Activated T-cell treated with anti-CD3 and anti-CD28 coated beads for 1 hour (primary cell): Measurements from ENCODE around the gene OSBPL5.

Experiments
- DNase-seq: peaks from one replicate; pipeline ENCODE4 v3.0.0-alpha.2; 2020; ENCODE audit warnings: low read depth

Gene OSBPL5

DNA sequence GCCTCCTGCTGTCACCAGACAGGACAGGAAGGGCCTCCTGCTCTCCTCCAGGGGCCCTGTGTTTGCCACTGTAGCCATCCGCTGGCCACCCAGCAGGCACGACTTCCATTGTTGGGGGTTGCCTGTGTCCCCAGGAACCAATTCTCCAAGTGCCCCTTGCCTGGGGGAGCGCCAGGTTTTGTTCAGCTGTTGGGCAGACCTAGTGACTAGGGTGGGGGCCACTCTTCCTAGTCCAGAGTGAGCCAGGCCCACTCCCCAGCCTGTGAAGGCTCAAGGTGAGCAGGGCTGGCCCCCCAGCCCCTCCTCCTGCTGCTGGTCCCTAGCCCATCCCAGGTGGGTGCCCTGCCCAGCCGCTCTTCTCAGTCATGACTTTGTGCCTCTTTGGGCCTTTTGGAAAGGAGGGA, 30.9 kb downstream of the OSBPL5 start:
- DNase-seq: no peak

DNA sequence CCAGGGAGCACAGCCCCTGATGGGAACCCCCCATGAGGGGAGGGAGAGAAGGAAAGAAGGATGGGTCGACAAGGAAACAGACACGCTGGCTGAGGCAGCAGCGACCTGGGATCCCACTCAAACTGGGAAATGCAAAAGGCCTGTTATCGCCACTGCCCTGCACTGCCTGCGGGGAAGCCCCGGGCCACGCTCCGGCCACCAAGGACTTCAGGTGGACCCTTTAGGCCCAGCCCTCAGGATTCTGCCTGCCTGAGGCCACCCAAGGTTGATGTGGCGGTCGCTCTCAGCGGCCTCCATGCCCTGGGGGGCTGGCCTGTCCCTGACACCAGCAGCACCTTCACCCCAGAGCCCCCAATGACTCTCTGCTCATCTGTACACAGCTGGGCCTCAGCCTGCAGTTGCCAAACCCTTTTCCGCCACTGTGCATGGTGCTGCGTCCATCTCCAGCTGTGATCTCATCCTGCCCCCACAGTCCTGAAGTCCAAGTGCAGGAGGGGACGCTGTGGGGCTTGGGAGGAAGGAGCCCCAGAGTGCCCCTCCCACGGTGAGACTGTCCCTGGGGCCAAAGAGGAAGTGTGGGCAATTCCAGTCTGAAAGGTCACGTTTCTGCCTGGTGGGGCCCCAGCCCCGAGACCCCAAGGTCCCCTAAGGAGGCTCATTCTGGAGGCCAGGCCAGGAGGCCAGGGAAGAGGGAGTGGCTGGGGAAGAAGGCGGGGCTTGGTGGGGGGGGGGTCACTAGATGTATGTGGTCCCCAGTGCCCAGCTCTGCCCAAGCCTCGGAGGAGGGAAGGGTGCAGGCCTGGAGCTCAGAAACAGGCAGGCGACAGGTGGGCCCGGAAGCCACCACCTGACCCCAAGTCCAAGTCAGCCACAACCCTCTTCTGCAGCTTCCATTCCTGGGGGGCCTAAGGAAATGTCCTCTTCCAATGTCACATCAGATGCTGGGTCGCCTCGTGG, 31.6 kb downstream of the OSBPL5 start:
- no peak for DNase-seq

DNA sequence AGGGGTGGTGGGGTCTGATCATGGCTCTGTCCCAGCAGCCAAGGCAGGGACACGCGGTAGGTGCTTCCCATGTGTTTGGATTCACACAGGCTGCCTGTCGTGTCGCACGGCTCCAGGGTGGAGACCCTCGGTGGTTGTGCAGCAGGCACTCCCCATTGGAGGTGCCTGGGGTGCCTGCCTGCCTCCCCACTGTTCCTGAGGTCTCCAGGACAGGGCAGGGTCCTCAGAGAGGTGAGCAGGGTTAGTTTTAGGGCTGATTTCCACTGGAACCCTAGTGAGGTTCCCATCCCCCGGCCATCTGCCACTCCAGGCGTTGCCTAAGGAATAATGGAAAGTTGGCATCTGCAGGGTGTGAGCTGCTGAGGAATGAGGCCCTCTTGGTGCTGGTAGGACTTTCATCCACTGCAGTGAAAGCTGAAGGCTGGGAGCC, 32.3 kb downstream of the OSBPL5 start:
- DNase-seq: no peak

DNA sequence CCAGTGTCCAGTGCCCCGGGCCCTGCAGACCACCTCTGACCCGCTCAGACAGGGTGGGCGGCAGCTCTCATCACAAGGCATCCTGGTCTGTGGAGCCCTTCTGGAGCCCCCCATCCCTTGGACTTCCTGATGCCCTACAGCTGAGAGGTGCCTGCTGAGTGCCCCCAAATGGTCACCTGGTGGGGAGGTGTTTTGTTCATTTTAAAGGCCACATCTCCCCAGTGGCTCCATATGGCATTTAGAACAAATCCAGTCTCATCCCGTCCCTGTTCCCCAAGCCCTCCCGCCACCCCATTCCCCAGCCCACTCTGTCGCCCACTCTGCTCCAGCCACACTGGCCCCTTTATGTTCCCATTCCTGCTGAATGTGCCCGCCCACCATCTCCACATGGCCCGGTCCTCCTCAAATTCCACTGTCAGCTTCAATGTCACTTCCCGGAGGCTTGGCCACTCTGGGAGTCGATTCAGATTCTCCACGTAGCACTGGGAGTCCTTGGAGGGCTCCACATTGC, 32.8 kb downstream of the OSBPL5 start:
- DNase-seq: no peak

DNA sequence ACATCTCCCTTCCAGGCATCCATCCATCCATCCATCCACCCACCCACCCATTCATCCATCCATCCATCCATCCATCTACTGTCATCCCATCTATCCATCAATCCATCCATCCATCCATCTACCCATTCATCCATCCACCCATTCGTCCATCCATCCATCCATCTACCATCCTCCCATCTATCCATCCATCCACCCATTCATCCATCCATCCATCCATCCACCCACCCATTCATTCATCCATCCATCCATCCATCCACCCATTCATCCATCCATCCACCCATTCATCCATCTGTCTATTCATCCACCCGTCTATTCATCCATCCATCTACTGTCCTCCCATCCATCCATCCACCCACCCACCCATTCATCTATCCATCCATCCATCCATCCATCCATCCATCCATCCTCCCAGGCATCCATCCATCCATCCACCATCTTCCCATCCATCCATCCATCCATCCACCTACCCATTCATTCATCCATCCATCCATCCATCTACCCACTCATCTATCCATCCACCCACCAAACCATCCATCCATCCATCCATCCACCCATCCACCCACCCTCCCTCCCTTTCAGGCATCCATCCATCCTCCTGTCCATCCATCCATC, 33.7 kb downstream of the OSBPL5 start:
- DNase-seq: no peak

DNA sequence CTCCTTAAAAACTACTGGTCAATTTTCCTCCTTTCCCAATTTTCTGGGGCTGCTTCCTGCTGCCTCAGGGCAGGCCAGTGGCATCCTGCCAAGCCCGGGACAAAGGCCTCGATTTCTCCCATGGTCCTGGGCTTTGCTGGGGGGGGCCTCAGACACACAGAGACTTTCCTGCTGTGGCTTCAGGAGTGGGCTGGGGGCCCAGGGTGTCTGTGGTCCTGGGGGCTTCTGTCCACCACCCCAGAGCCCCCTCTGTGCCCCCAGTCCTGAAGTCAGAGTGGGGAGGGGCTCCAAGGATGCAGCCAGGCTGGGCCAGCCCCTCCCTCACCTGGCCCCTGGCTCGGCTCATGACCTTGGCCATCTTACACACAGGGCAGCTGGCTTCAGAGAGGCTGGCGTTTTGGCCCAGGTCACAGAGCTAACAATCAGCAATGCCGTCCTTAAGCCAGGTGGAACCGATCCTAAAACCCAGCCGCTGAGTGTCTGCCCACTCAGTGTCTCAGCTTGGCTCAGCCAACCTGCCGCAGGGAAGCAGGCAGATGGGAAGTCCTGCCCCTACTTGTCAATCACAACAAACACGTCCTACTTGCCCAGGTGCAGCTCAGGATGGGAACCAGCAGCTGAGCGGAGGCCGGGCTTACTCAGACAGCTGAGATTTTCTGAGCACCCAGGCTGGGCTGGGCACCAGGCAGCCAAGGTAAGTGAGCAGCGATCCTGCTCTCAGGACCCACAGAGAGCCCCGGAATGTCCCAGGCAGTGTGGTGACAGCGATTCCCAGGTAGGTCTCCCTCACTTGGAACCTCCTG, 34.6 kb downstream of the OSBPL5 start:
- DNase-seq: no peak

DNA sequence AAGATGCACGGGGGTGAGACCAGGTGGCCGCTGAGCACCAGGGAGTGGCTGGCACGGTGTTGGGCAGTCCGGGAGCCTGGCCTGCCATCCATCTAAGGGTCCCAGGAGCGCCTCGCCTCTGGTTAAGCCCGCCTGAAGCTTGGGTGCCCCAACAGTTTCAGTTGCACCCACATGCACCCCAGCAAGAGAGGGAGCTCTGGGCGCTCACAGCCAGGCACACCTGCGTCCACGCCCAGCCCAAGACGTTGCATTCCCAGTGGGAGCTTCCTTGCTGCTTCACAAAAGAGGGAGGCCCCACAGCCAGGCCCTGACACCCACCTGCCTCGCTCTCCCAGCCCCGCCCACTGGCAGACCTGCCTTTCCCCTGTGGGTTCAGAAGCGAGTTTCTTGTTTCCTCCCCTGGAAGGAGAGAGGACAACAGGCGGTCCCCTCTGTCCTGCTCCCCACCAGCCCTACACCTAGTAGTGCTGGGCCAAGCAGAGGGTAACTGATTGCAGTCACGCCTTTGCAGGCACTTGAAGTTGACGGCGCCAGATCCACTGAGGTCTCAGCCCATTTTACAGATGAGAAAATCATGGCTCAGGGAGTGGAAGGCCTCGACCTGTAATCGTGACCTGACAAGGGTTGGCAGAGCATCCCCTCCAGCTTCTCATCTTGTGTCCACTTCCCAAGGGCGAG, 35.4 kb downstream of the OSBPL5 start:
- no peak for DNase-seq

DNA sequence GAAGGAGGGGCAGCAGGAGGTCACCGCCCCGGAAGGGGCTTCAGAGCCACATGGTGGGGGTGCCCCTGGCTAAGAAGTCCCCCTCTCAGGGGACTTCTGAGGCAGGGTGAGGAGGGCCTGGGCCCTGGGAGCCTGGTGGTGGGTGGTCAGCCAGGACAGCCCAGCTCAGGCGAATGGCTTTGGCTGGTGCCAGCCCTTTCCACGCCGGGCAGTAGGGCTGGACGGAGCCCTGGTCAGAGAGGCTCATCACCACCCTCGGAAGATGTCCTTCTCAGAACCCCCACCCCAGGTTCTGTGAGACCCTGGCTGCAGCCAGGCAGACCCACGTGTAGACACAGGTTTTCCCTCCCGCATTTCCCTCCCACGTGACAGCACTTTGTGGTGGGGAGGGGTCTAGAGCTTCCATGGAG, 35.9 kb downstream of the OSBPL5 start:
- no peak for DNase-seq

DNA sequence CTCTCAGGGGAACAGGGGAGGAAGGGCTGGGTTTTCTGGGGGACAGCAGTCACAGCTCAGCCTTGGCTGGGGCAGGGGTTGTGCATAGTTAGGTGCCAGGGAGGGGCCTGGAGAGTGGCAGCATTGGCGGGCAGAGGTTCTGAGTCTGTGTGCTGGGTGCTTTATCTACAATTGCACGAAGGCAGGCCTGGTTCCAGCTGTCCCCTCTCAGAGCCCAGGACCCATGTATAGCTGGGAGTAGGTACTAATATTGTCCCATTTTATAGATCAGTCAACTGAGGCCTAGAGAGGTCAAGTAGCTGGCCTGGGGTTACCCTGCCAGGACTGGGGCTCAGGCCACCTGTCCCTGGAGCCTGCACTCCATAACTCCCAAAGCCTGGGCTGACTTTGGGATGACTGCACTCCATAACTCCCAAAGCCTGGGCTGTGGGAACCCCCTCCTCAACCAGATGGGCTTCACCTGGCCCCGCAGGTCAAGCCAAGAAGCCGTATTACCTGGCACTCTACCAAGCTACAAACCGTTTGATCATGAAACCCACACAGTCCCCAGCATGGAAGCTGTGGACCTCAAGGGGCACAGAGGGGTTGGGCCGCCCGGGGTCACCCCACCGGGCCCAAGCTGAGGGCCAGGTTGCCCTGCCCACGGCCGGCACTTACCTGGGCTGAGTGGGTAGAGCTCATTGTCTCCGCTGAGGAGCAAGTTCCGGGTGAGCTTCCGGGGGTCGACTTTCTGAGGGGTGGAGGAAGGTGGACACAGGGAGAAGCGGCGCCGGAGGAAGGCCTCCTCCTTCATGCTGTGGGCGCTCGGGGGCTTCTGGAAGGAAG, 36.5 kb downstream of the OSBPL5 start:
- DNase-seq: no peak

DNA sequence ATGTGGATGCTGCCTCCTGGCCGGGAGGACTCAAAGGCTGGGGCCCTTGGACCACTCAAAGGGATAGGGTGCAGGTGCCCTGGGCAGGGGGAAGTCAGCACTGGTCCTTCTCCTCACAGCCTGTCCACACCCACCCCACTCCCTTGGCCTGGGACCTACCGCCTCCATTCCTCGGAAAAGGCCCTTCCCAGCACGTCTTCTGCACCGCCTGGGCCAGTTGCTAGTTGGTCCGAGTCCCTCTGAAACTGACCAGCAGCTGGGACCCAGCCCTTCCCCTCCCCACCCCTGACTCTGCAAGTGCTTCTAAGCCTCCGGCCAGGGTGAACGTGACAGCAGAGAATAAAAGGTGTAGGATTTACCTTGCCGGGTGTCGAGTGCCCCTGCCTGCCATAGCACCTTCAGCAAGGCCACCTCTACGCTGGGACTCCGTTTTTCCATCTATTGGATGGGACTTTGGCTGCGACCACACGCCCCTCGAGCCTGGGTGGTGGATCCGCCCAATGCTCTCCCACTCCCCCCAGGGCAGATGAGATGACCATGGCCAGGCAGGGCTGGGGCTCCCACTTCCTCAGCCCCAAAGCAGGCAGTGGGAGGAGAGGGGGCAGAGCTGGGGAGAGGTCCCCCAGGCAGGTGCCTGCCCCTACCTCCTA, 37.3 kb downstream of the OSBPL5 start:
- DNase-seq: no peak

DNA sequence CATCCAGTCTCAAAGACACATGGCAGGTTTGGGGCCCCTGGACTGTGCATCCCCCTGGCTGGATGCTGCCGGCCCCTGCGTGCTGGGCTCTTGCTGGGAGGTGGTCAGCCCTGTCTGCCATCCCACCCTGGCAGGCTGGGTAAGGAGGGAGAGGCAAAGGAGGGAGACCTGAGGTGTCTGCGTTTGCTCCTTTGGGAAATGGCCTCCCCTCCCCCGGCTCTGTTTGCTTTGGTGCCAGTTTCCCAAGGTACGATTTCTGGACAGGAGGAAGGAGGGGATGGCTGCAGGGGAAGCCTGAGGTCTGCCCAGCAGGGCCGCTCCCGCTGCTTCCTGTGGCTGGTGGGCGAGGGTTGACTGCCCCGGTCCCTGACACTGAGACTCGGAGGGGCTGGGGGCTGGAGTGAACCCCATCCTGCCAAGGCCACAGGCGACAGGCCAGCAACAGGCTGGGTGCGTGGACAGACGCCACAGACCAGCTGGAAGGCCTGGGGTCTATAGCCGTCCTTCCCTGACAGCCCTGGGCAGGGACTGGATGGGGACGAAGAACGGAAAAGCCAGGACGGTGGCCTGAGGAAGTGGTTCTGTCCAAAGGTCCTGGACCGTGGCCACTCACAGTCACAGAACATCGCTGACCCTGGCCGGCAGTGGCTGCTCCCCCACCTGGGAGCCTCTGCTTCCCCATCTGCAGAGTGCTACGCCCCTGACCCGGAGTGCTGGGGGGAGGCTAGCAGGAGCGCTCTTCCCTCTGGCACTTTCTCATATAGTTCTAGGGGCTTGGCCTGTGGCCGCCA, 38.0 kb downstream of the OSBPL5 start:
- no peak for DNase-seq

DNA sequence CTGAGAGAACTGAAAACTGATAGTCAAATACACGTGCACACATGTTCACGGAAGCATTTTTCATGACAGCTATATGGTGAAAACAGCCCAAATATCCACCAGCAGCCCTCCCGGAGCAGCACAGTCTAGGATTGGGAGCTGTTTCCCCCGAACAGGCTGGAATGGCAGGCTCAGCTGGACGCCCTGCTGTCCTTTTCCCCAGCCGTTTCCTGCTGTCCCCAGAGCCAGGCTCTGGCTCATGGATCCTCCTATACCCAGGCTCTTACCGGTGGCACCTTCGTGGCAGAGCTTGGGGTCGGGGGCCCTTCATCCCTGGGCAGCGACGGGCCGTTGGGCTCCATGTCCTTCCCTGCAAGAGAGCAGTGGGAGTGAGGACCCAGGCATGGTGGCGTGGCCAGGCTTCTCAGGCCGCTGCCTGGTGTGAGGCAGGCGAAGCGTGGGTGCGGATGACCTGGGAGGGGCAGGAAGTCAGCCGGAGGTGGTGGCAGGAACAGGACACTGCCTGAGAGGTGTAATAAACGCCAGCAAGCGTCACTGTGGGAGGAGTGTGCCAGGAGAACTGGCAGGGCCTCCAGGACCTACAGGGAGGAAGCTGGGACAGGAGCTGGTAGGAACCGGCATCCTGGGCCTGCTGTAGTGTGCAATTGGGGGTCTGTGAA, 38.8 kb downstream of the OSBPL5 start:
- no peak for DNase-seq

DNA sequence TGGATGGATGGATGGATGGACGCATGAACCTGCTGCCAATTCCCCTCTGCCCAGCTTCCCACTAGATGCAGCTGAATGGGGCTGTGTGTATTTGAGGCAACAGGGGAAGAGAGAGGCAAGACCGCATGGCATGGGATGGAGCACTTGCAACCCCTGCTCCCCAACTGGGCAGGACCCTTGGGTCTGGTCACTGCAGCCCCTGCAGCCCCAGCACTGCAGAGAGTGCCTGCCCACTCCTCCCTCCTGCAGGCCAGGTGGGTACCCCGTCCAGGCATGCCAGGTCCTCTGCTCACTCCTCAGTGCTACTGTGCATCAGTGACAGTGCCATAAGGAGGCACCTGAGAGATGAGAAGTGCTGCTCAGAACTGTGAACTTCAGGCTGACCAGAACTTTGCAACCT, 40.3 kb downstream of the OSBPL5 start:
- no peak for DNase-seq

DNA sequence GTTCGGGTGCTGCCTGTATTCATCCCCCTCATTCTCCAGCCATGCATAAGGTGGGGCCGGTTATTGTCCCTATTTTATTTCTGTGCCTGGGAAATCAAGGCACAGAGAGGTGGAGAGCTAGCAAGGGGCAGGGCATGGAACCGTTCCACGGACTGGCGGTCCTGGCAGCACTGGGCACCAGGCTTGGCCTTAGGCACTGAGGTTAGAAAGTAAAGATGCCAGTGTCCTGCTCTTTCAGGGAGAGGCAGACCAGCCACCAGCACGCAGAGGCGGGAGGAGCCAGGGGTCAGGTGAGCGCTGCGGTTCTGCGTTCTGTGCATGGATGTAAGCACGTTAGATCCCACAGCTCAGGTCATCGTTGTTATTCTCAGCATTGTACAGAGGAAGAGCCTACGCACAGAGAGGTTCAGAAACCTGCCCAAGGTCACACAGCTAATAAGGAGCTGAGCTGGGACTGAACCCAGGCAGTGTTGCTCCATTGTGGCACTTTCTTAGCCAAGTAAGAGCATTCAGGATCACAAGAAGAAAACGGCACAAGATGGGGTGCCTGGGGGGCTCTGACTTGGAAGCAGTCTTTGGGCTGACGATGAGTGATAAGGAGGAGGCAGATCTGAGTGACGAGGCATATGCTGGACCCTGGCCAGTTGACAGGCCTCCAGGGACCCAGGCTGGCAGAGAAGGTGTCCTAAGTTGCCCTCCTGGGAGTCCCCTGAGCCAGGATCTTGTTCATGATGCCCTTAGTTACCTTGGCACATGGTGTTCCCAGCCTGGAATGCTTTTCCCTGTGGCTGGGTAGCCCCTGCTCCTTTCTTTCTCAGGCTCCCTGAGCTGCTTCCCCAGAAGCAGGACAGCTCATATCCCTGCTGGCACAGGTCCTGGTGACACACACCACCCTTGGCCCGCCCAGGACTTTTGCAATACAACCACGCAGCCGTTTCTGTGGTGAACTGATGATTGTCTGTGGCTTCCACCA, 41.1 kb downstream of the OSBPL5 start:
- no peak for DNase-seq

DNA sequence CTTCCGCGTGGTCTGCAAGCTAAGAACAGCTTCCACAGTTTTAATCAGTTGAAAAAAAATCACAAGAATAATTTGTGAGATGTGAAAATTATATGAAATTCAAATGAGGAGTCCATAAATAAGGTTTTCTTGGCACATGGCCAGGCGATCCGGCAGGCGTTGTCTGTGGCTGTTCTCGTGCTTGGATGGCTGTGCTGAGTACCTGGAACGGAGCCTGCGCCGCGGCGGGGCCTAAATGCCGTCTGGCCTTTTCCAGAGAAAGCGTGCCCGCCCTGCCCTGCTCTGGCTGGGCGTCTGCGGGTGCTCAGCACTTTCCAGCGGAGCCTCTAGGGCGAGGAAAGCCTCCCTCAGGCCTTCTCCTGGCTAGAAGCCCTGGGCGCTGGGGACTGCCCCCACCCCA, 41.8 kb downstream of the OSBPL5 start:
- DNase-seq: no peak

DNA sequence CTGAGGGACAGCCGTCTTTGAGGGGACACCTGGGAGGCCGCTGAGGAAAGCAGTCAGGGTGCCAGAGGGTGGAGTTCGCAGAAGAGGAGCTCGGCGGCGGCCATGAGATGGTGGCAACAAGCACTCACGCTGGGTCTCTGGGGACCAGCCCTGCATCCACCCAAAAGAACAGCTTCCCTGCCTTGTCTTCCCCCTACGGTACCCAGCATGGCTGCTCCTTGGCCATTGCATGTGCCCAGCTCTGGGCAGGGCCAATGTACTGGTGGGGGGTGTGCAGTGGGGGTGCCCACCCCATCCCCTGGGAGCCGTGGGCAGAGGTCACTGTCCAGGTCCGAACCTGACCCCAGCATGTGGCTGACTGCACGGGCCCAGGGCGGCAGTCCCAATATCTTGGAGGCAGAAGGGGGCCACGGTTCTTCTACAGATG, 42.3 kb downstream of the OSBPL5 start:
- DNase-seq: no peak

DNA sequence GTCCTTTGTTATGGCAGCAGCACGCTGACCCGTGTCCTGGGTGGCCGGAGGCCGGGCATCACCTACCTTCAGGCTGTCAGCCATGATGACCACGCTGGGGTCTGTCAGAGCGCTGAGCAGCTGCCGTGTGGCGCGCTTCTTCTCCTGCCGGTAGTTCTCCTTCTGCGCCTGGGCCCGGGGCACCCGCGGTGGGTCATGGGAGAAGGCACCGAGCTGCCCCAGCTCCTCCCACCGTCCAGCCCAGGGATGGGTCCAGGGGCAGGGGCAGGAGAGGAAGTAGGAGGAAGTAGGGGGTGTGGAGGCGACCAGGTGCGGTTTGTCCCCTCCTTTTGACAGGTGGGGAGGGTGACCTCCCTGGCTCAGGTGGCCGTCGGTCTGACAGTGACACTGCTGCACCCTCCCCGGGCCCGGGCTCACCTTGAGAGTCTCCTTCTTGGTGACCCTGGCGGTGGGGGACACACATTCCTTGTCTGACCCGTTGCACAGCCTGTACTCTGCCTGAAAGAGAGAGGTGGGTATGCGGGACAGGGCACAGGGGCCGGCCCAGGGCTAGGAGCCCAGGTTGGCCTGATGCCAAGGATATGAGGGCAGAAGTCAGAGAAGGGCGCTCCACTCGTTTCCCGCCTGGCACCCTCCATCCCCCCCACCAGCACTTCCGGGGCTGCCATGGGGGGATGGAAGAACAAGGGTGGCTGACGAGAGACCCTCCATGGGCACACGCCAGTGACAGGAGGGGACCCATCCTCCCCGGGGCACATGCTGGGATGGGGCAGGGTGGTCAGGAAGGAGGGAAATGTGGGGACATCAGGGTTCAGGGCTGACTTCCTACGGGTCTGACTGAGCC, 43.0 kb downstream of the OSBPL5 start:
- no peak for DNase-seq
